Stimulated activated CD8-positive, alpha-beta memory T cell treated with anti-CD3 and anti-CD28 coated beads, Interleukin-12 subunit alpha, Interleukin-12 subunit beta, amount 100 ng/mL, for 1 hour (primary cell): ENCODE data around the gene RINT1.

Source experiments
- DNase-seq: peaks from one replicate; pipeline ENCODE4 v3.0.0-alpha.2; 2020; ENCODE audit warnings: low read depth

Gene RINT1

GRCh38 chr7:105599551-105599950 lies 67.5 kb downstream of the RINT1 start:
- no peak for DNase-seq

- no peak for DNase-seq
Observed at GRCh38 chr7:105600720-105601550, 68.9 kb downstream of the RINT1 start.

DNA sequence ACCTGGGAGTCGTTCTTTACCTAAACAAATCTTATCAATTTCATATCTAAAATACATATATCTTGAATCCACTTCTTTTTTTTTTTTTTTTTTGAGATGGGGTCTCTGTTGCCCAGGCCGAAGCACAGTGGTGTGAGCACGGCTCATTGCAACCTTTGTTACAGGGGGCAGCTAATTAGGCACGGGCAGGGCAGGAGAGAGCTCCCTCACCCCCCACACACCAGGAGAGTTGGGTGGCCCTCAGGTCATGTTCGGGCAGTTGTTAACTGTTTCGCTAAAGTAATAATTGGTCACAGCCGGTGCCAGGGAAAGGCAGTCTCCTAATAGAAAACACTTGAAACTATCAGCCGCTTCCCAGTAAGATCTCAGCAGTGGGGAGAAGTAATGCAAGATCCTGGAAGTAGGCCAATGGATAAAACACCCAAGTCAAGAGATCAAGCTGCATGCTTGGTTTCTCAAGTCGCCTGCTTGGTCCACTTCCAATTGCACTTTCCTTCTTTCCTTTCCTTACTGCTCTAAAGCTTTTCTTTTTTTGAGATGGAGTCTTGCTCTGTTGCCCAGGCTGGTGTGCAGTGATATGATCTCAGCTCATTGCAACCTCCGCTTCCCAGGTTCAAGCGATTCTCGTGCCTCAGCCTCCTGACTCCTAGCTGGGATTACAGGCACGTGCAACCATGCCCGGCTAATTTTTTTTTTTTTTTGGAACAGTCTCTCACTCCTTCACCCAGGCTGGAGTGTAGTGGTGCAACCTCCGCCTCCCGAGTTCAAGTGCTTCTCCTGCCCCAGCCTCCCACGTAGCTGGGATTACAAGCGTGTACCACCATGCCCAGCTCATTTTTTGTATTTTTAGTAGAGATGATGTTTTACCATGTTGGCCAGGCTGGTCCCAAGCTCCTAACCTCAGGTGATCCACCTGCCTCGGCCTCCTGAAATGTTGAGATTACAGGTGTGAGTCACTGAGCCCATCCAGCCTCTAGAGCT lies 70.6 kb downstream of the RINT1 start:
- DNase-seq, result no peak

DNA sequence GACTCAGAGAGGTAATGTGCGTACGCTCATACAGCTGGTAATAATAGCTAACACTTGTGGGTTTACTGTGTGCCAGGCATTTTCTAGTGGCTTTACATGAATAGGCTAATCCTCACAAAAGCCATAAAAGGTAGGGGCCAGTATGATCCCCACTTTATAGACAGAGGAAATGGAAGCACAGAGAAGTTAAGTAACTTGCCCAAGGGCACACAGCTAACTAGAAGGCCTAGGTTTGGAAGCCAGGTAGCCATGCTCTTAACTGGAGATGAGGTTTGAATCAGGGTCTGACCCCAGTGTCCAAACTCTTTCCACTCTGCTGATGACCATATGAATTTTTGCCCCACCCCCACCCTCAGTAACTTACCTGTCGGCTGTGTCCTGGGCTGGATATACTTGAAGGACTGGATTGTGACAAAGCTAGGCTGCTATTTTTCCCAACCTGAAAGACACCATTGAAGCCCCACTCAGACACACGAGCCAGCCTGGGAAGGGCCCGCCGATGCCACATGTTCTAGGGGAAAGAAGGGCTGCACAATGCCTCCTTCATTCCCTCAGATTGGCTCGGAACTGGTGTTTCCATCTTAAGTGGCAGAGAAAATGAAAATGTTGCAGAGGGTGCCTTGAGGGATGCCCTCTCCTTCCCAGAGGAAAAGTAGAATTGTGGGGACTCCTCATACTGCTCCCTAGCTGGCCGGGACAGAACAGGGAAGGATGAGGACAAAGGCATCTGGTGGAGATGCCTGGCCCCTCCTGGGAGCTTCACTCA lies 78.3 kb downstream of the RINT1 start:
- no peak for DNase-seq

- no peak for DNase-seq
Observed at GRCh38 chr7:105611856-105612775, 80.1 kb downstream of the RINT1 start.

DNA sequence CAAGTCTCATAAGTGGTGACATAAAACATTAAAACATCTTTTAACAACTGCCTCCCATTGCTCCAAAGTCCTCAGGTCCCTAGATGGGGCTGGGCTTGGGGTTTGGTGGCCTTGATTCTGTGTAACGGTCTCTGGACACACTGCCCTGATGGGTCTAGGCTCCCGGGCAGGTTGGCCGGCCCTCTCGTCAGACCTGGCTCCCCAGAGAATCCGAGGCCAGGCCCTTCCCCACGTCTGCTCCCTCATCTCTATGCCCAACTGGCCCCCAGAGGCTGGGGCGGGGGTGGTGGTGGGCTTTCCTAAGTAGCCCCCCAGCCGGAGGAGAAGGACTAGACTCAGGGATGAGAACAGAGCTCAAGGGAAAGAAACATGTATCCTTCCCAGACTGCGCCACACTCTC lies 80.8 kb downstream of the RINT1 start:
- DNase-seq, result no peak

- DNase-seq, result no peak
Observed at GRCh38 chr7:105613611-105614330, 81.8 kb downstream of the RINT1 start.

- DNase-seq, result no peak
Observed at GRCh38 chr7:105614341-105614840, 82.4 kb downstream of the RINT1 start.
